Mesothelial cell of epicardium (in vitro differentiated cells): ENCODE results near the gene PDP2. TPM values are rescaled to one million over a fixed set of nuclear protein-coding genes. Genes with fewer than 3 reads are reported as not detected.

Experiments
- DNase-seq, 2 experiments: peaks; one replicate each; pipeline ENCODE4 v3.0.0; 2021; ENCODE audit warnings: low spot score in 2 of 2; ENCODE audit not compliant: unreplicated experiment in 2 of 2
- H3K27ac Mint-ChIP-seq: 2 replicates; pipeline ENCODE4 v1.8.0; 2021; ENCODE audit warnings: mixed read lengths
- H3K27me3 Mint-ChIP-seq: 2 replicates; pipeline ENCODE4 v1.8.0; 2021; ENCODE audit warnings: low read depth, mixed read lengths
- H3K36me3 Mint-ChIP-seq: 2 replicates; pipeline ENCODE4 v1.8.0; 2021; ENCODE audit warnings: mixed read lengths
- H3K4me1 Mint-ChIP-seq: 2 replicates; pipeline ENCODE4 v1.8.0; 2021; ENCODE audit warnings: mixed read lengths
- H3K4me3 Mint-ChIP-seq: 2 replicates; pipeline ENCODE4 v1.8.0; 2021; ENCODE audit warnings: mild to moderate bottlenecking, moderate library complexity, mixed read lengths
- H3K9me3 Mint-ChIP-seq: 2 replicates; pipeline ENCODE4 v1.8.0; 2021; ENCODE audit warnings: mixed read lengths
- CTCF ChIP-seq: fragments of 200-600 bp; sonication (generic); IDR thresholded peaks from one replicate; pipeline ENCODE4 v1.5.0; 2021; ENCODE audit warnings: antibody characterized with exemption; ENCODE audit not compliant: unreplicated experiment
- total RNA-seq: library from RNA; stranded (reverse); gene quantifications from 3 replicates; pipeline ENCODE4 v1.2.1, GENCODE V29; 2021

PDP2 gene
- total RNA-seq, 1 donor from 2014 or later: 16.9 TPM

GRCh38 chr16:66856184-66856730 lies 24.1 kb upstream of the PDP2 start:
- H3K9me3 Mint-ChIP-seq: no peaks in the 10 kb centered on the region
- peaks cover 8% of the 10 kb centered on the region for H3K4me1 Mint-ChIP-seq
- no peaks in the 10 kb centered on the region for H3K27me3 Mint-ChIP-seq
- H3K36me3 Mint-ChIP-seq: no peaks in the 10 kb centered on the region
- no peak for DNase-seq
- no peak for TF ChIP-seq CTCF
- H3K27ac Mint-ChIP-seq: no peak overlapping the region
- H3K4me3 Mint-ChIP-seq: no peak overlapping the region

GRCh38 chr16:66856801-66857200 lies 23.5 kb upstream of the PDP2 start:
- no peaks in the 10 kb centered on the region for H3K27me3 Mint-ChIP-seq
- no peak overlapping the region for H3K27ac Mint-ChIP-seq

GRCh38 chr16:66857437-66857836 lies 22.9 kb upstream of the PDP2 start:
- no peak for DNase-seq
- no peak overlapping the region for H3K27ac Mint-ChIP-seq
- no peaks in the 10 kb centered on the region for H3K36me3 Mint-ChIP-seq
- no peak for TF ChIP-seq CTCF
- no peak overlapping the region for H3K4me3 Mint-ChIP-seq
- no peaks in the 10 kb centered on the region for H3K9me3 Mint-ChIP-seq
- peaks cover 8% of the 10 kb centered on the region for H3K4me1 Mint-ChIP-seq
- no peaks in the 10 kb centered on the region for H3K27me3 Mint-ChIP-seq

More at GRCh38 chr16:66856801-66857200, 23.5 kb upstream of the PDP2 start:
- DNase-seq: no peak
- TF ChIP-seq CTCF: no peak
- Mint-ChIP-seq H3K4me1 (peaks cover 8% of the 10 kb centered on the region), H3K36me3 (no peaks in the 10 kb centered on the region), H3K9me3 (no peaks in the 10 kb centered on the region), H3K4me3 (no peak overlapping the region)

- H3K4me3 Mint-ChIP-seq: no peak overlapping the region
- no peak overlapping the region for H3K27ac Mint-ChIP-seq
- no peaks in the 10 kb centered on the region for H3K36me3 Mint-ChIP-seq
- H3K9me3 Mint-ChIP-seq: no peaks in the 10 kb centered on the region
- DNase-seq: no peak
- H3K4me1 Mint-ChIP-seq: peaks cover 8% of the 10 kb centered on the region
- H3K27me3 Mint-ChIP-seq: no peaks in the 10 kb centered on the region
- no peak for TF ChIP-seq CTCF
These were observed 21.4 kb upstream of the PDP2 start for GRCh38 chr16:66858740-66859396.

- TF ChIP-seq CTCF: no peak
- no peaks in the 10 kb centered on the region for H3K27me3 Mint-ChIP-seq
- H3K4me1 Mint-ChIP-seq: peaks cover 8% of the 10 kb centered on the region
- no peak for DNase-seq
- no peak overlapping the region for H3K27ac Mint-ChIP-seq
- no peaks in the 10 kb centered on the region for H3K9me3 Mint-ChIP-seq
- no peaks in the 10 kb centered on the region for H3K36me3 Mint-ChIP-seq
- H3K4me3 Mint-ChIP-seq: no peak overlapping the region
These were observed 20.8 kb upstream of the PDP2 start for GRCh38 chr16:66859397-66860068.
